ENCODE measurements around the gene ETNK1.

- TF ChIP-seq POLR2A (IDR thresholded peaks at IDR 0.05) (no peak), CTCF (IDR thresholded peaks at IDR 0.05) (no peak)
Measured at GRCh38 chr12:22625762-22626294, 857 bp downstream of the ETNK1 start.

All from uterus (tissue), 2 donors.